Liver (tissue), 9 donors: ENCODE measurements around the gene TMED6. TPM values are rescaled to one million over a fixed set of nuclear protein-coding genes. Genes with fewer than 3 reads are reported as not detected.

Experiments used
- DNase-seq: peaks from one replicate; pipeline ENCODE4 v3.0.0-alpha.2; 2017; ENCODE audit warnings: low spot score
- H3K27ac ChIP-seq, 2 donors: one replicate each; pipeline ENCODE4 v1.7.0; 2013; ENCODE audit warnings: inconsistent platforms in 2 of 2, low read length in 2 of 2, control low read depth in 1 of 2, low read depth in 1 of 2, mild to moderate bottlenecking in 1 of 2
- H3K27me3 ChIP-seq, 4 donors: one replicate each; pipeline versions ENCODE4 v1.6.1 to v1.7.0; 2013; ENCODE audit warnings: low read length in 3 of 4, inconsistent platforms in 1 of 4, mild to moderate bottlenecking in 1 of 4, moderate library complexity in 1 of 4; ENCODE audit not compliant: control insufficient read depth in 4 of 4, insufficient read depth in 4 of 4
- H3K36me3 ChIP-seq, 4 donors: one replicate each; pipeline versions ENCODE4 v1.6.1 to v1.7.0; 2013; ENCODE audit warnings: low read length in 3 of 4, mild to moderate bottlenecking in 3 of 4, low read depth in 1 of 4, moderate library complexity in 1 of 4; ENCODE audit not compliant: control insufficient read depth in 4 of 4, insufficient read depth in 3 of 4
- H3K4me1 ChIP-seq, 4 donors: one replicate each; pipeline versions ENCODE4 v1.6.1 to v1.7.0; 2013; ENCODE audit warnings: low read length in 3 of 4, mild to moderate bottlenecking in 3 of 4, moderate library complexity in 1 of 4; ENCODE audit not compliant: control insufficient read depth in 4 of 4, insufficient read depth in 4 of 4
- H3K4me3 ChIP-seq, 3 donors: one replicate each; pipeline versions ENCODE4 v1.6.1 to v1.7.0; 2013; ENCODE audit warnings: low read length in 3 of 3, control low read depth in 1 of 3, low read depth in 1 of 3, mild to moderate bottlenecking in 1 of 3
- H3K9ac ChIP-seq, 2 donors: one replicate each; pipeline ENCODE4 v1.7.0; 2013; ENCODE audit warnings: low read length in 2 of 2, mild to moderate bottlenecking in 2 of 2, moderate library complexity in 2 of 2, control low read depth in 1 of 2, low read depth in 1 of 2
- H3K9me3 ChIP-seq, 4 donors: one replicate each; pipeline versions ENCODE4 v1.6.1 to v1.7.0; 2013; ENCODE audit warnings: low read length in 3 of 4; ENCODE audit not compliant: control insufficient read depth in 4 of 4
- CTCF ChIP-seq: fragments of 150-350 bp; IDR thresholded peaks from 2 replicates; pipeline ENCODE4 v1.5.1; 2017; ENCODE audit warnings: improper control_type of control experiment, low read depth, low read length; ENCODE audit not compliant: missing input control
- FOXA1 ChIP-seq: IDR thresholded peaks from 2 replicates; pipeline ENCODE4 v1.6.1; 2016; ENCODE audit warnings: antibody characterized with exemption
- FOXA2 ChIP-seq: IDR thresholded peaks from 2 replicates; pipeline ENCODE4 v1.6.1; 2016; ENCODE audit warnings: antibody characterized with exemption
- GABPA ChIP-seq, 2 donors: IDR thresholded peaks in 1 of 2; conservative IDR thresholded peaks in 1 of 2; 2 replicates each; pipeline ENCODE4 v1.6.1; 2016; ENCODE audit warnings: antibody characterized with exemption in 2 of 2, mild to moderate bottlenecking in 1 of 2, moderate library complexity in 1 of 2
- HNF4A ChIP-seq, 2 donors: conservative IDR thresholded peaks; 2 replicates each; pipeline ENCODE4 v1.6.1; 2016; ENCODE audit warnings: antibody characterized with exemption in 2 of 2, mild to moderate bottlenecking in 2 of 2
- HNF4G ChIP-seq: IDR thresholded peaks from 2 replicates; pipeline ENCODE4 v1.6.1; 2016; ENCODE audit warnings: antibody characterized with exemption
- JUND ChIP-seq, 2 donors: IDR thresholded peaks; 2 replicates each; pipeline ENCODE4 v1.6.1; 2016; ENCODE audit warnings: antibody characterized with exemption in 2 of 2
- MAX ChIP-seq: IDR thresholded peaks from 2 replicates; pipeline ENCODE4 v1.6.1; 2016; ENCODE audit warnings: antibody characterized with exemption
- NR2F2 ChIP-seq: IDR thresholded peaks from 2 replicates; pipeline ENCODE4 v1.6.1; 2016; ENCODE audit warnings: antibody characterized with exemption
- REST ChIP-seq: IDR thresholded peaks from 2 replicates; pipeline ENCODE4 v1.6.1; 2016; ENCODE audit warnings: antibody characterized with exemption, mild to moderate bottlenecking
- RXRA ChIP-seq, 2 donors: IDR thresholded peaks; 2 replicates each; pipeline ENCODE4 v1.6.1; 2017 to 2018; ENCODE audit warnings: antibody characterized with exemption in 2 of 2, mild to moderate bottlenecking in 1 of 2
- SP1 ChIP-seq: IDR thresholded peaks from 2 replicates; pipeline ENCODE4 v1.6.1; 2018; ENCODE audit warnings: antibody characterized with exemption, mild to moderate bottlenecking
- YY1 ChIP-seq: IDR thresholded peaks from 2 replicates; pipeline ENCODE4 v1.6.1; 2016; ENCODE audit warnings: antibody characterized with exemption, mild to moderate bottlenecking
- ZBTB33 ChIP-seq: IDR thresholded peaks from 2 replicates; pipeline ENCODE4 v1.6.1; 2016; ENCODE audit warnings: antibody characterized with exemption
- WGBS: extraction: QIAGEN DNeasy Blood & Tissue Kit; methylation state at CpG from one replicate; pipeline ENCODE4 v1.1.7; 2013; 5-methylcytosine and 5-hydroxymethylcytosine counted together
- polyA plus RNA-seq, 2 donors: library from polyadenylated mRNA; stranded (reverse) in 1 of 2; unstranded in 1 of 2; fragments of 200-250 nt in 1 of 2; fragments of >200 nt in 1 of 2; fragmentation: Nextera tagmentation in 1 of 2; extraction: Ambion mirVana in 1 of 2; gene quantifications; one replicate each; pipeline versions ENCODE4 v1.2.1 to v1.2.3, GENCODE V29; 2013 to 2015
- total RNA-seq, 2 donors: library from RNA; depleted of rRNA; stranded (reverse); fragments of >200 nt; gene quantifications; one replicate each; pipeline ENCODE4 v1.2.3, GENCODE V29; 2014
- donor health status: healthy.
- donor health status: healthy.
- donor health status: healthy.
- donor health status: healthy.
- donor health status: healthy.

The TMED6 gene
- total and polyA plus RNA-seq, 4 donors = 0.18 to 46.2 (median 11.0) TPM

GRCh38 chr16:69395859-69396186 lies 44.2 kb upstream of the TMED6 start:
- H3K27ac ChIP-seq = peak overlapping the region; percentile 88 to 93
- peaks cover 4 to 27% (median 17%) of the 10 kb centered on the region in 4 donors for H3K4me1 ChIP-seq
- H3K4me3 ChIP-seq = no peak overlapping the region
- no peak for DNase-seq
- H3K36me3 ChIP-seq = no peaks in the 10 kb centered on the region
- H3K9ac ChIP-seq = peak overlapping the region; percentile 17 to 86
- no peaks in the 10 kb centered on the region for H3K27me3 ChIP-seq
- H3K9me3 ChIP-seq = no peaks in the 10 kb centered on the region
- no peak for TF ChIP-seq ZBTB33
- TF ChIP-seq HNF4A (conservative IDR thresholded peaks at IDR 0.05) = no peak
- TF ChIP-seq RXRA (IDR thresholded peaks at IDR 0.05) = no peak

GRCh38 chr16:69393898-69394849 lies 42.6 kb upstream of the TMED6 start:
- no peak for DNase-seq
- Histone ChIP-seq H3K9ac (no peak overlapping the region), H3K27me3 (no peaks in the 10 kb centered on the region), H3K27ac (no peak overlapping the region), H3K4me1 (peaks cover 4 to 27% (median 17%) of the 10 kb centered on the region in 4 donors), H3K36me3 (no peaks in the 10 kb centered on the region), H3K4me3 (no peak overlapping the region), H3K9me3 (no peaks in the 10 kb centered on the region)
- 79% methylated on average over 10 of the region's 10 CpGs for WGBS
- no peak for TF ChIP-seq RXRA (IDR thresholded peaks at IDR 0.05)
- no peak for TF ChIP-seq NR2F2
- no peak for TF ChIP-seq REST
- TF ChIP-seq GABPA (IDR thresholded peaks at IDR 0.05 in 1 of 2, conservative IDR thresholded peaks at IDR 0.05 in 1 of 2) = no peak
- no peak for TF ChIP-seq MAX
- TF ChIP-seq SP1 = no peak

GRCh38 chr16:69386596-69386995 lies 35.0 kb upstream of the TMED6 start:
- no peak overlapping the region for H3K27ac ChIP-seq
- H3K9ac ChIP-seq = no peak overlapping the region
- H3K4me3 ChIP-seq = no peak overlapping the region
- no peaks in the 10 kb centered on the region for H3K9me3 ChIP-seq
- peaks cover 0 to 10% (median 3%) of the 10 kb centered on the region in 4 donors for H3K4me1 ChIP-seq
- WGBS = 97% methylated on average over 1 of the region's 1 CpG
- no peak for DNase-seq
- no peaks in the 10 kb centered on the region for H3K27me3 ChIP-seq
- TF ChIP-seq YY1 = no peak
- TF ChIP-seq FOXA1 = no peak
- TF ChIP-seq MAX = no peak
- no peak for TF ChIP-seq HNF4G
- no peak for TF ChIP-seq CTCF
- no peak for TF ChIP-seq NR2F2
- TF ChIP-seq FOXA2 = no peak
- TF ChIP-seq JUND (IDR thresholded peaks at IDR 0.05) = no peak
- no peak for TF ChIP-seq RXRA (IDR thresholded peaks at IDR 0.05)
- no peak for TF ChIP-seq HNF4A (conservative IDR thresholded peaks at IDR 0.05)
- TF ChIP-seq ZBTB33 = no peak
- TF ChIP-seq GABPA (IDR thresholded peaks at IDR 0.05 in 1 of 2, conservative IDR thresholded peaks at IDR 0.05 in 1 of 2) = no peak
- peaks cover 2 to 16% (median 13%) of the 10 kb centered on the region in 4 donors for H3K36me3 ChIP-seq
